GM12801 (cell line): ENCODE data around the gene AQP2.

Source experiments
- TF ChIP-seq, protein P1 (sequence below): IDR thresholded peaks from one replicate; pipeline ENCODE4 v1.5.1; 2011; ENCODE audit warnings: control low read depth; ENCODE audit not compliant: insufficient read length; ENCODE audit errors: extremely low read depth

AQP2 gene

GRCh38 chr12:49949866-49950265 is 671 bp upstream of the AQP2 start:
- TF ChIP-seq, protein P1, sequence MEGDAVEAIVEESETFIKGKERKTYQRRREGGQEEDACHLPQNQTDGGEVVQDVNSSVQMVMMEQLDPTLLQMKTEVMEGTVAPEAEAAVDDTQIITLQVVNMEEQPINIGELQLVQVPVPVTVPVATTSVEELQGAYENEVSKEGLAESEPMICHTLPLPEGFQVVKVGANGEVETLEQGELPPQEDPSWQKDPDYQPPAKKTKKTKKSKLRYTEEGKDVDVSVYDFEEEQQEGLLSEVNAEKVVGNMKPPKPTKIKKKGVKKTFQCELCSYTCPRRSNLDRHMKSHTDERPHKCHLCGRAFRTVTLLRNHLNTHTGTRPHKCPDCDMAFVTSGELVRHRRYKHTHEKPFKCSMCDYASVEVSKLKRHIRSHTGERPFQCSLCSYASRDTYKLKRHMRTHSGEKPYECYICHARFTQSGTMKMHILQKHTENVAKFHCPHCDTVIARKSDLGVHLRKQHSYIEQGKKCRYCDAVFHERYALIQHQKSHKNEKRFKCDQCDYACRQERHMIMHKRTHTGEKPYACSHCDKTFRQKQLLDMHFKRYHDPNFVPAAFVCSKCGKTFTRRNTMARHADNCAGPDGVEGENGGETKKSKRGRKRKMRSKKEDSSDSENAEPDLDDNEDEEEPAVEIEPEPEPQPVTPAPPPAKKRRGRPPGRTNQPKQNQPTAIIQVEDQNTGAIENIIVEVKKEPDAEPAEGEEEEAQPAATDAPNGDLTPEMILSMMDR: no peak

GRCh38 chr12:49951411-49952240 is 1.1 kb downstream of the AQP2 start:
- TF ChIP-seq, protein P1: no peak

DNA sequence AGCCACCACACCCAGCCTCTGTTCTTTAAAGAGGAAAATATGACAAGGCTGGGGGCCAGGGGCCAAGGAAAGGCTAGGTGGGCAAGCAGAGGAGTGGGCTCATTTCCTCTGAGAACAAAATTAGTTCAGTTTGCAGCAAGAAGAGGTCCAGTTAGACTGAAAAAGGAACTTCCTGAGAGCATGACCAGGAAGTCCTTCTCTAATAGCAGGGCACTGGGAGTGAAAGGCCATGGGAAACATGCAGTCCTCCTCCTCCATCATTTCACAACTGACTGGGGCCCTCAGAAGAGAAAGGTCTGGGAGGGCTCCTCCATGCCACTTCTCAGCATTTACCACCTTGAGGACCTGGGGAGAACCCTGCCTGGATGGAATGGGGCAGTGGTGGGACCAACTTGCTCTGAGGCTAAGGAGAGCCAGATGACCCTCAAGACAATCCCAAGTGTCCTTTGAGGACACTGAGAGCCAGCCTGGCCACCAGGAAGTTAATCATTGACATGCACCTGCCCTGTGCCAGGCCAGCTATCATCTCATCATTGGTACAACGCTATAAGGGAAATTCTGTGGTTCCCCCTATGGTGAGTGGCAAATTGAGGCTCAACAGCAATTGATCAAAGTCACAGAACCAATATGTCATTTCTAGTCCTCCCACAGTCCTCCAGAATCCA is 2.0 kb downstream of the AQP2 start:
- TF ChIP-seq, protein P1: no peak

DNA sequence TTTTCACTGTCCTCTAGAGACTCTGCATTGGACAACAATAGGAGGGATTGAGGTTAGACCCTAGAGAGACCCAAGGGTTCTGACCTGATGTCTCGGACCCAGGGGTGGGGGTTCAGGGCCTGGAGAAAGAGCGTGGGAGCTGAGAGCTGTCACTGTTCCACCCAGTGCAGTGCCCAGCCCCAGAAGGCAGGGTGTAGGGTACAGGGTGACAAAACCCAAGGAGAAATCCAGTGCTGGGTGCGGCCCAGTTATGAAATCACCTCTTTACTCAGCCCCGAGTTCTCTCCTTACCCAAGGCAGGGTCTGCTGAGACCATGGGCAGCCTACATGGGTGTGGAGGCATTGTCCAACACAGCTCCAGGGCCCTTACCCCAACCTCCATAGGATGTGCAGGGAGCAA is 2.6 kb downstream of the AQP2 start:
- TF ChIP-seq, protein P1: no peak

- TF ChIP-seq, protein P1: no peak
Measured at GRCh38 chr12:49953961-49954846, 3.7 kb downstream of the AQP2 start.

GRCh38 chr12:49954863-49955830 is 4.6 kb downstream of the AQP2 start:
- TF ChIP-seq, protein P1: no peak
